HG03060 (cell line): ENCODE results near the gene C6orf47.

Experiments
- ATAC-seq: cut with Tn5 transposase; IDR thresholded peaks from one replicate; pipeline ENCODE4 v1.9.1; 2021; ENCODE audit warnings: low read depth, moderate number of reproducible peaks; ENCODE audit not compliant: unreplicated experiment

Gene C6orf47

GRCh38 chr6:31687860-31688693 lies 27.5 kb upstream of the C6orf47 start:
- no peak for ATAC-seq

GRCh38 chr6:31687321-31687720 lies 26.7 kb upstream of the C6orf47 start:
- ATAC-seq = no peak

- ATAC-seq = no peak
These were observed 25.9 kb upstream of the C6orf47 start for GRCh38 chr6:31686483-31686882.

DNA sequence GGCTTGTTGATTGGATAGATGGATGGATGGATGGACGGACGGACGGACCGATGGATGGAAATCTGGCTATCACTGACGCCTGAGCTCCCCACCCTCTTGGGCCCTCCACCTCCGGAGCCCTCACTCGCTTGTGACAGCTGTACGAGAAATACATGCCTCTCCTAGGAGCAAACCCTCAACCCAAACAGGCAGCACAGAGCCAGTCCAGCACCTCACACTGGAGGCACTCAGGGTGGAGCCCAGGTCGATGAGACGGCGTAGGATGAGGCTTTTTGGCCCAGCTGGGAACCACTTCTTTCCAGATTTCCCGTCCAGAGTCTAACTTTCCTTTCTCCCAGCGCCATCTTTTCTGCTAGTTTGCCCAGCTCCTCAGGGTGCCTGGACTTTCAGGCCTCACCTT lies 23.0 kb upstream of the C6orf47 start:
- no peak for ATAC-seq

- no peak for ATAC-seq
These were observed 20.6 kb upstream of the C6orf47 start for GRCh38 chr6:31681135-31681671.

DNA sequence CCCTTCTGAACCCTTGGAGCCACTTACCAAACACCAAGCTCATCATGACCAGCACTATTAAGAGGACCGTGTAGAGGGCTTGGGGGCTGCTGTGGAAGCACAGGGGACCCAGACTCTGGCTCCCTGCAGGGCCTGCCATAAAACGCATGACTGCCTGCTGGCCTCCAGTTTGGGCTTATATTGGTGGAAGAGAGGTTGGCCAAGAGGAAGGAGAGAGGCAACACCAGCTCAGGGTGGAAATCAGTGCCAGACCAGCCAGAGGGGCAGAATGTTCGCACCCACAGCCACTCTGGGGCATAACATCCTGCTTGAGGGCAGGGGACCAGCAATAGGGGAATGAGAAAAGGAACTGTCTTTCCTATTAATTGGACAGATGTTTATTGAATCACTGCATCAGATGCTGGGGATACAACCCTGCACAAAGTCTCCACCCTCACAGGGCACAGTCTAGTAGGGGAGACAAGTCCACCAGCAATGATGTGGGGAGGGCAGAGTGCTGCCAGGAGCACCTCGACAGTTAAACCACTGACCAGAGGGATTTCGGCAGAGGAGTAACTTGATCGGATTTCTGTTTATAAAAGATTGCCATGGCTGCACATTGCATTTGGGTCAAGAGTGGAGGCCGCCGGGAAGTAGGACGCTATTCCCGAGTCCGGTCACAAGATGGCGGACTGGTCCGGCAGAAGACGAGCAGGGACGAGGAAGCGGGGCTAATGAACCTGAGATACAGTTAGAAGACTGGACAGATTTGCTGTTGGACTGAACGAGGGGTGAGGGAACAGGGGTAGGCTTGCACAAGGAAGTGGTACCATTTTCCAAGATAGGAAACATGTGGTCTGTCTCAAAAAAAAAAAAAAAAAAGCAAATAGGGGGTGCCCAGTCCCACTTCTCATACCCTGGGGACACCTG lies 19.9 kb upstream of the C6orf47 start, which contains the start of gene LY6G5C:
LY6G5C (minus strand) TSS at position 842 of the 909 bp plus-strand sequence; CDS start at position 148, 694 bp downstream.
- ATAC-seq = no peak

DNA sequence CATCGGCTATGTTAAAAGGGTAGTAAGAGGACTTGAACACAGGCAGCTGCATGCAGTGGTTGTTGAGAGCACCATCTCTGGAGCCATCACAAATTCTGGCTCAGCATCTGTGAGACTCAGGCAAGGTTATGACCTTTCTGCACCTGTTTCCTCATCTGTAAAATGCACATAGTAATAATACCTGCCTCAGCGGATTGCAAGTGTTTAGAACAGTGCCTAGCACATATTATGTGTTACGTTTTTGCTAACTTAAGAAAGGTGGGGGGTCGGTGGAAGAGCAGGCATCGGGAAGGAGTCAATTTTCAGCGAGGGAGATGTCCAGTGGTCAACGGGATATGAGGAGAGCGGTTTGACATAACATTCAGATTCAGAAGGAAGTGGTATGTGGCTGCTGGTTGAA lies 17.4 kb upstream of the C6orf47 start:
- ATAC-seq = no peak

- ATAC-seq = no peak
These were observed 16.3 kb upstream of the C6orf47 start for GRCh38 chr6:31676904-31677303.

DNA sequence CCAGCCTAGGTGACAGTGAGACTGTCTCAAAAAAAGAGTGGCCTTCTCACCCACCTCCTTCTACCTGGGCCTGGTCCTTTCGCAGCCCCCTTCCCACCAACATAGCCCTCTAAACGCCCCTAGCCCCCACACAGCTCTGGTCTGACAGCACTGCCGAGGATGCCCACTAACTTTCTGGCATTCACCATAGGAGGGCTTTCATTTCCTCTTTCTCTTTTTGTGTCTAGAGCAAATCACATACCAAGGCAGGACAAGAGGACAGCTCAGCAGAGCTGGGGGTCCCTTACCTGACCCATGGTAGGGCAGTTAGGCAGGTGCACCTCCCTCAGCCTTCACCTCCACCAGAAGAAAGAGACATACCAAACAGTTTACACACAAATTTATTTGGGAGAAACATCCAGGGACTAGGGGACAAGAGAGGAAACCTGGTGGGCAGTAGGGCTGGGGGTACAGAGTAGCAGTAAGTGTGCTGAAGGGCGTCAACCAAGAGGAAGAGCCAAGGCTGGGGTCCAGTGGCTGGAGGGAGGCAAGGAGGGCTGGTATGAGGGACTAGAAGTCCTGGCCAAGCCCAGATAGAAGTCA lies 15.8 kb upstream of the C6orf47 start:
- no peak for ATAC-seq

- ATAC-seq = no peak
These were observed 9.1 kb upstream of the C6orf47 start, which contains the start of gene LY6G5B for GRCh38 chr6:31669676-31670075. TSS of gene LY6G5B (plus strand) at chr6:31669976. CDS start at chr6:31670951, 975 bp downstream.

GRCh38 chr6:31666337-31666965 lies 5.9 kb upstream of the C6orf47 start:
- ATAC-seq = no peak

DNA sequence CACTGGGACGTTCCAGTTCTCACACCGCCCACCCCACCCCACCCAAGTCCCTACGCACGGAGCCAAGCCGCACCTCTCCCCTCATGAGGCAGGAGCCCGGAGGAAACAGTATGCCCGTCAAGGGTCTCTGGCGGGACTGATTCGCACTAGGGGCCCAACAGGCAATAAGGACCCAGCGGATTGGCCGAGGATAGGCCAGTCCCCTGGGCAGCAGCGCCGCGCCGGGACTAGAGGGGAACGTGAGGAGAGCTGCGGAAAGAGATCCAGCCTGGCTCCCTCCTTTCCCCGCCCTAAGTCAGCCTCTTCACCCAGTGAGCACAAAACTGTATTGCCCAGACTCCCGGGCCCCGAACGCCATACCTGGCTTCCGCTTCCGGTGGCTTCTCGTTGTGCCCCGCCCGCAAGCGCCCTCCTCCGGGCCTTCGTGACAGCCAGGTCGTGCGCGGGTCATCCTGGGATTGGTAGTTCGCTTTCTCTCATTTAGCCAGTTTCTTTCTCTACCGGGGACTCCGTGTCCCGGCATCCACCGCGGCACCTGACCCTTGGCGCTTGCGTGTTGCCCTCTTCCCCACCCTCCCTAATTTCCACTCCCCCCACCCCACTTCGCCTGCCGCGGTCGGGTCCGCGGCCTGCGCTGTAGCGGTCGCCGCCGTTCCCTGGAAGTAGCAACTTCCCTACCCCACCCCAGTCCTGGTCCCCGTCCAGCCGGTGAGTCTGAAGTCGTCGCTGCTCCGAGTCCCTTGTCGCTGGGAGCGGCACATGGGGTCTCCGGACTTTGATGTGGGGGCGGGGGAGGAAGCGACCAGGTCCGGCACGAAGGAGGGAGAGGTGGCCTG lies 5.1 kb upstream of the C6orf47 start, which contains the start of gene CSNK2B:
CSNK2B (plus strand) TSS at position 580 of the 836 bp plus-strand sequence. CDS start 752 bp downstream, outside the sequence.
- ATAC-seq = peak; percentile 72

GRCh38 chr6:31664790-31665500 lies 4.4 kb upstream of the C6orf47 start, which contains the start of gene GPANK1:
TSS of gene GPANK1 (minus strand) at chr6:31664997. CDS start at chr6:31664478, 519 bp downstream.
- ATAC-seq = peak; percentile 38

- ATAC-seq = no peak
These were observed 3.6 kb upstream of the C6orf47 start for GRCh38 chr6:31663961-31664789.

DNA sequence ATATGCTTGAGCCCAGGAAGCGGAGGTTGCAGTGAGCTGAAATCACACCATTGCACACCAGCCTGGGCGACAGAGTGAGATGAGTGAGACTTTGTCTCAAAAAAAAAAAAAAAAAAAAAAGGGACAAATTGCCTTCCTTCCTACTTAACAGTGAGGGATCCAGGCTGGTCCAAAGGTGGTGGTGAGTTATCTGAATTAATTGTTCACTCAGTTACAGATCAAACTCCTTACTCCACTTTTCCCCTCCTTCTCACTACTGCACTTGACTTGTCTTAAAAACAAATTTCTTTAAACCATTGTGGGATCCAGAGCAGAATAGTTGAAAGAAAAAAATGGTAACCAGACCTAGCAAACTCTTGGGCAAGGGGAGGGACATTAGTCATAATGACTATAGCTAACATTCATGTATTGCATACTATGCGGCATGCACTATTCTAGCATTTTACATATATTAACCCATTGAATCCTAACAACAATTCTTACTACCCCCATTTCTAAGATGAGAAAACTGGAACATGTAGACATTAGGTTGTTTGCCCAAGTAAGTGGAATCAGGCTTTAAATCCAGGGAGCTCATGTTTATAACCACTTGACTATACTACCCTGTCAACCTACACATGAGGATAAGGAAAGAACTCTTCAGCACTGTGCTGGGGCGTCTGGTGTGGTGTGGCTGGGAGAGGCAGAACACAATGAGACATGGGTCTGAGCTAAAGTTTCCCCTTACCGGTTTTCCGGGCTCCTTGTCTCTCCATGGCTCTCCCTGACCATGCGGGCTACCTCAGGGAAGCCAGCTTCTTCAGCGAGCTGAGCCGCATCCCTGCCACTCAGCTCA lies 2.8 kb upstream of the C6orf47 start:
- no peak for ATAC-seq

- no peak for ATAC-seq
These were observed 1.6 kb upstream of the C6orf47 start for GRCh38 chr6:31662124-31662723.
